HepG2 (cell line): ENCODE measurements around the gene SPACA4. TPM values are rescaled to one million over a fixed set of nuclear protein-coding genes. Genes with fewer than 3 reads are reported as not detected.

Source experiments
- HINFP ChIP-seq: sonication (generic); formaldehyde crosslinking; IDR thresholded peaks from 2 replicates; pipeline ENCODE4 v1.4.0; 2020; ENCODE audit warnings: low read depth, mild to moderate bottlenecking, missing genetic modification reagents
- RARA ChIP-seq: IDR thresholded peaks from 2 replicates; pipeline ENCODE4 v1.6.1; 2016; ENCODE audit warnings: missing genetic modification reagents, missing compliant biosample characterization
- TRIM24 ChIP-seq: sonication (generic); formaldehyde crosslinking; IDR thresholded peaks from 2 replicates; pipeline ENCODE4 v1.8.0; 2022; ENCODE audit warnings: mild to moderate bottlenecking, missing genetic modification reagents
- ZNF124 ChIP-seq: sonication (generic); formaldehyde crosslinking; IDR thresholded peaks from 2 replicates; pipeline ENCODE4 v1.4.0; 2020; ENCODE audit warnings: missing genetic modification reagents
- ZNF607 ChIP-seq: sonication (generic); formaldehyde crosslinking; IDR thresholded peaks from 2 replicates; pipeline ENCODE4 v1.5.1; 2020; ENCODE audit warnings: missing genetic modification reagents, mild to moderate bottlenecking, borderline replicate concordance
- polyA plus RNA-seq, 8 experiments: library from polyadenylated mRNA; depleted of rRNA in 3 of 8; stranded (reverse) in 7 of 8; unstranded in 1 of 8; fragments of >200 nt; fragmentation: Illumina TruSeq in 4 of 8; extraction: Trizol in 4 of 8; gene quantifications; 2 replicates each; pipeline versions ENCODE4 v1.2.1 to v1.2.3, GENCODE V29; 2011 to 2016; ENCODE audit warnings: low read depth in 4 of 8, missing spikeins in 1 of 8, mixed read lengths in 1 of 8; ENCODE audit not compliant: insufficient read depth in 1 of 8
- total RNA-seq, 5 experiments: library from RNA; depleted of rRNA; stranded (reverse); fragments of >200 nt; fragmentation: Illumina TruSeq; extraction: Trizol; gene quantifications; 2 replicates each; pipeline ENCODE4 v1.2.3, GENCODE V29; 2016; ENCODE audit warnings: low read depth in 1 of 5
- TF ChIP-seq, protein P1 (sequence below): sonication (generic); formaldehyde crosslinking; IDR thresholded peaks from 2 replicates; pipeline ENCODE4 v1.8.0; 2022; ENCODE audit warnings: mild to moderate bottlenecking, missing genetic modification reagents, borderline replicate concordance
- TF ChIP-seq, protein P2 (sequence below): fragments of 450-650 bp; IDR thresholded peaks from 2 replicates; pipeline ENCODE4 v1.6.1; 2017
- TF ChIP-seq, protein P3 (sequence below): sonication (generic); formaldehyde crosslinking; IDR thresholded peaks from 2 replicates; pipeline ENCODE4 v1.8.0; 2022; ENCODE audit warnings: mild to moderate bottlenecking, missing genetic modification reagents, moderate library complexity

The SPACA4 gene
- total and polyA plus RNA-seq, 2 of the 13 experiments (the other 11 are each of a cell fraction or from before 2014, with no cell fraction given), result not detected

DNA sequence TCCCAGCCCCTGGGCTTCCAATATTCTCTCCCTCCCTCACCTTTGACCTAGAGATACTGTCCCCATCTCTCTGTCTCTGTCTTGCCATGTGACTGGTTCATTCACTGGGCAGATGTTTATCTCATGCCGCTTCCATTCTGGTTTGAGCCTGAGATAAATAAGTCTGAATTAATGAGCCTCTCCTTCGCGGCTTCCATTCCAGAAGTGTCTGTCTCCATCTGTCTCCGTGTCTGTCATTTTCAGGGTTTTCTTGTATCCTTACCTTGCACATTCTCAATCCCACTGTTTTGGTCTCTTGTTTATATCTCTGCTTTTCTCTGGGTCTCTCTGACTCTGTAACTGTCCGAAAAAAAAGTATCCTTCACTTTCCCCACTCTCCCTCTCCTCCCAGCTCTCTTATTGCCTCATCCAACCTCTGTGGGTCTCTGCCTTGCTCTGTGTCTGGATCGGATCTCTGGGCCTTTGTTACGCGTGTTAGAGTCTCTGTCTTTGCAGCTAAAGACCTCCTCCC, 17.1 kb downstream of the SPACA4 start (continued):
- TF ChIP-seq, protein P1, sequence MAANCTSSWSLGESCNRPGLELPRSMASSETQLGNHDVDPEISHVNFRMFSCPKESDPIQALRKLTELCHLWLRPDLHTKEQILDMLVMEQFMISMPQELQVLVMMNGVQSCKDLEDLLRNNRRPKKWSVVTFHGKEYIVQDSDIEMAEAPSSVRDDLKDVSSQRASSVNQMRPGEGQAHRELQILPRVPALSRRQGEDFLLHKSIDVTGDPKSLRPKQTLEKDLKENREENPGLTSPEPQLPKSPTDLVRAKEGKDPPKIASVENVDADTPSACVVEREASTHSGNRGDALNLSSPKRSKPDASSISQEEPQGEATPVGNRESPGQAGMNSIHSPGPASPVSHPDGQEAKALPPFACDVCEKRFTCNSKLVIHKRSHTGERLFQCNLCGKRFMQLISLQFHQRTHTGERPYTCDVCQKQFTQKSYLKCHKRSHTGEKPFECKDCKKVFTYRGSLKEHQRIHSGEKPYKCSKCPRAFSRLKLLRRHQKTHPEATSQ (CRISPR knock-in tag), result no peak
- TF ChIP-seq ZNF124 (CRISPR knock-in tag) (no peak), TRIM24 (CRISPR knock-in tag) (no peak), RARA (CRISPR knock-in tag) (no peak), HINFP (no peak), ZNF607 (CRISPR knock-in tag) (no peak)
- TF ChIP-seq, protein P2, sequence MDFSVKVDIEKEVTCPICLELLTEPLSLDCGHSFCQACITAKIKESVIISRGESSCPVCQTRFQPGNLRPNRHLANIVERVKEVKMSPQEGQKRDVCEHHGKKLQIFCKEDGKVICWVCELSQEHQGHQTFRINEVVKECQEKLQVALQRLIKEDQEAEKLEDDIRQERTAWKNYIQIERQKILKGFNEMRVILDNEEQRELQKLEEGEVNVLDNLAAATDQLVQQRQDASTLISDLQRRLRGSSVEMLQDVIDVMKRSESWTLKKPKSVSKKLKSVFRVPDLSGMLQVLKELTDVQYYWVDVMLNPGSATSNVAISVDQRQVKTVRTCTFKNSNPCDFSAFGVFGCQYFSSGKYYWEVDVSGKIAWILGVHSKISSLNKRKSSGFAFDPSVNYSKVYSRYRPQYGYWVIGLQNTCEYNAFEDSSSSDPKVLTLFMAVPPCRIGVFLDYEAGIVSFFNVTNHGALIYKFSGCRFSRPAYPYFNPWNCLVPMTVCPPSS, result no peak
- TF ChIP-seq, protein P3, sequence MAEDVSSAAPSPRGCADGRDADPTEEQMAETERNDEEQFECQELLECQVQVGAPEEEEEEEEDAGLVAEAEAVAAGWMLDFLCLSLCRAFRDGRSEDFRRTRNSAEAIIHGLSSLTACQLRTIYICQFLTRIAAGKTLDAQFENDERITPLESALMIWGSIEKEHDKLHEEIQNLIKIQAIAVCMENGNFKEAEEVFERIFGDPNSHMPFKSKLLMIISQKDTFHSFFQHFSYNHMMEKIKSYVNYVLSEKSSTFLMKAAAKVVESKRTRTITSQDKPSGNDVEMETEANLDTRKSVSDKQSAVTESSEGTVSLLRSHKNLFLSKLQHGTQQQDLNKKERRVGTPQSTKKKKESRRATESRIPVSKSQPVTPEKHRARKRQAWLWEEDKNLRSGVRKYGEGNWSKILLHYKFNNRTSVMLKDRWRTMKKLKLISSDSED (CRISPR knock-in tag), result no peak
